Measurements from ENCODE around the gene DNAJB5. TPM values are rescaled to one million over a fixed set of nuclear protein-coding genes. Genes with fewer than 3 reads are reported as not detected.

DNAJB5 gene
- total RNA-seq, 1 donor from 2014 or later, result 28.7 TPM

- no peak overlapping the region for H3K4me3 Mint-ChIP-seq
- no peak for DNase-seq (ENCODE audit: low read depth, low spot score)
- no peaks in the 10 kb centered on the region for H3K9me3 Mint-ChIP-seq
- H3K27ac Mint-ChIP-seq (ENCODE audit: unreplicated experiment), result no peak overlapping the region
- no peaks in the 10 kb centered on the region for H3K4me1 Mint-ChIP-seq
- H3K36me3 Mint-ChIP-seq (ENCODE audit: low read depth), result no peaks in the 10 kb centered on the region
- no peak for TF ChIP-seq CTCF (conservative IDR thresholded peaks at IDR 0.05)
- no peaks in the 10 kb centered on the region for H3K27me3 Mint-ChIP-seq (ENCODE audit: low read depth)
These were observed 37.8 kb downstream of the DNAJB5 start for GRCh38 chr9:35027374-35027773.

- H3K27me3 Mint-ChIP-seq (ENCODE audit: low read depth), result no peaks in the 10 kb centered on the region
- no peaks in the 10 kb centered on the region for H3K36me3 Mint-ChIP-seq (ENCODE audit: low read depth)
- no peak for TF ChIP-seq CTCF (conservative IDR thresholded peaks at IDR 0.05)
- no peak for DNase-seq (ENCODE audit: low read depth, low spot score)
- no peak overlapping the region for H3K4me3 Mint-ChIP-seq
- no peak overlapping the region for H3K27ac Mint-ChIP-seq (ENCODE audit: unreplicated experiment)
- no peaks in the 10 kb centered on the region for H3K9me3 Mint-ChIP-seq
- no peaks in the 10 kb centered on the region for H3K4me1 Mint-ChIP-seq
These were observed 38.3 kb downstream of the DNAJB5 start for GRCh38 chr9:35027860-35028259.

- H3K36me3 Mint-ChIP-seq (ENCODE audit: low read depth), result no peaks in the 10 kb centered on the region
- H3K4me3 Mint-ChIP-seq, result no peak overlapping the region
- H3K27me3 Mint-ChIP-seq (ENCODE audit: low read depth), result no peaks in the 10 kb centered on the region
- no peaks in the 10 kb centered on the region for H3K4me1 Mint-ChIP-seq
- no peak overlapping the region for H3K27ac Mint-ChIP-seq (ENCODE audit: unreplicated experiment)
- no peaks in the 10 kb centered on the region for H3K9me3 Mint-ChIP-seq
- DNase-seq (ENCODE audit: low read depth, low spot score), result no peak
- TF ChIP-seq CTCF (conservative IDR thresholded peaks at IDR 0.05), result no peak
These were observed 38.8 kb downstream of the DNAJB5 start for GRCh38 chr9:35028341-35028740.

GRCh38 chr9:35029241-35029640 lies 39.7 kb downstream of the DNAJB5 start:
- no peak for TF ChIP-seq CTCF (conservative IDR thresholded peaks at IDR 0.05)
- no peak for DNase-seq (ENCODE audit: low read depth, low spot score)
- Mint-ChIP-seq H3K4me3 (no peak overlapping the region), H3K27me3 (ENCODE audit: low read depth) (no peaks in the 10 kb centered on the region), H3K27ac (ENCODE audit: unreplicated experiment) (no peak overlapping the region), H3K9me3 (no peaks in the 10 kb centered on the region), H3K36me3 (ENCODE audit: low read depth) (no peaks in the 10 kb centered on the region), H3K4me1 (no peaks in the 10 kb centered on the region)

- Mint-ChIP-seq H3K9me3 (no peaks in the 10 kb centered on the region), H3K4me1 (no peaks in the 10 kb centered on the region)
These were observed 40.3 kb downstream of the DNAJB5 start for GRCh38 chr9:35029852-35030251.

More at GRCh38 chr9:35029852-35030251, 40.3 kb downstream of the DNAJB5 start:
- H3K27me3 Mint-ChIP-seq (ENCODE audit: low read depth), result no peaks in the 10 kb centered on the region
- no peak overlapping the region for H3K27ac Mint-ChIP-seq (ENCODE audit: unreplicated experiment)
- no peak overlapping the region for H3K4me3 Mint-ChIP-seq
- H3K36me3 Mint-ChIP-seq (ENCODE audit: low read depth), result no peaks in the 10 kb centered on the region
- DNase-seq (ENCODE audit: low read depth, low spot score), result no peak
- no peak for TF ChIP-seq CTCF (conservative IDR thresholded peaks at IDR 0.05)

Measured in neural crest cell (in vitro differentiated cells).